DND-41 (cell line): Measurements from ENCODE around the gene KRTAP10-5.

Experiments used
- CTCF ChIP-seq: IDR thresholded peaks from 2 replicates; pipeline ENCODE4 v1.5.1; 2012; ENCODE audit warnings: borderline replicate concordance, low read length, moderate library complexity, mild to moderate bottlenecking; ENCODE audit not compliant: poor library complexity, severe bottlenecking; ENCODE audit errors: extremely low read depth
- EZH2 ChIP-seq: IDR thresholded peaks from 3 replicates; pipeline ENCODE4 v1.6.1; 2012; ENCODE audit warnings: borderline replicate concordance, low read depth, mild to moderate bottlenecking, moderate library complexity, low read length, inconsistent platforms; ENCODE audit not compliant: severe bottlenecking

- TF ChIP-seq CTCF (no peak), EZH2 (no peak)
These were observed 8.7 kb upstream of the KRTAP10-5 start for GRCh38 chr21:44589094-44589493.
